Osteocyte (in vitro differentiated cells): ENCODE data around the gene COPS3. TPM values are rescaled to one million over a fixed set of nuclear protein-coding genes. Genes with fewer than 3 reads are reported as not detected.

ENCODE experiments used
- DNase-seq: peaks from one replicate; pipeline ENCODE4 v3.0.0; 2021; ENCODE audit warnings: mixed read lengths; ENCODE audit not compliant: unreplicated experiment; ENCODE audit errors: extremely low spot score
- H3K27ac Mint-ChIP-seq: one replicate; pipeline ENCODE4 v1.8.0; 2021; ENCODE audit warnings: mild to moderate bottlenecking, mixed read lengths; ENCODE audit not compliant: unreplicated experiment
- H3K27me3 Mint-ChIP-seq: one replicate; pipeline ENCODE4 v1.8.0; 2021; ENCODE audit warnings: mixed read lengths; ENCODE audit not compliant: unreplicated experiment
- H3K36me3 Mint-ChIP-seq: one replicate; pipeline ENCODE4 v1.8.0; 2021; ENCODE audit warnings: mixed read lengths; ENCODE audit not compliant: unreplicated experiment
- H3K4me1 Mint-ChIP-seq: one replicate; pipeline ENCODE4 v1.8.0; 2021; ENCODE audit warnings: mixed read lengths; ENCODE audit not compliant: unreplicated experiment
- H3K4me3 Mint-ChIP-seq: one replicate; pipeline ENCODE4 v1.8.0; 2021; ENCODE audit warnings: mild to moderate bottlenecking, moderate library complexity, mixed read lengths; ENCODE audit not compliant: unreplicated experiment
- H3K9me3 Mint-ChIP-seq: one replicate; pipeline ENCODE4 v1.8.0; 2021; ENCODE audit warnings: mixed read lengths; ENCODE audit not compliant: unreplicated experiment
- total RNA-seq: library from RNA; stranded (reverse); gene quantifications from 2 replicates; pipeline ENCODE4 v1.2.1, GENCODE V29; 2021
- TF ChIP-seq, protein P1 (sequence below): fragments of 200-600 bp; sonication (generic); IDR thresholded peaks from 2 replicates; pipeline ENCODE4 v1.5.0; 2021; ENCODE audit warnings: antibody characterized with exemption, mild to moderate bottlenecking, moderate library complexity

COPS3 gene
- total RNA-seq, 1 donor from 2014 or later = 55.9 TPM

DNA sequence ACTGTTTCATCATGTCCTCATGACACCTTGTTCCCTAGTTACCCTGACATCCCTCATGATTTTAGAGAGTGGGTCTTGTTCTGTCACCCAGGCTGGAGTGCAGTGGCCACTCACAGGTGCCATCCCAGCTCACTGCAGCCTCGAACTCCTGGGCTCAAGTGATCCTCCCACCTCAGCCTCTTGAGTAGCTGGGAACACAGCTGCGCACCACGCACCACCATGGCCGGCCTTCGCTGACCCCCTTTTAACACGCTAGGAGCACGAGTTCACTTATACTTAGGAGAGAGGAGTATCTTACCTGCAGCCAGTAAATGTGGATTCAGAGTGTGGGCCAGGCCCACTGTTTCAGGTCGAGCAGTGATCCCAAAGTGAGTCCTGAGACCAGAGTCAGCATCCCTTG lies 43.6 kb upstream of the COPS3 start:
- TF ChIP-seq, protein P1, sequence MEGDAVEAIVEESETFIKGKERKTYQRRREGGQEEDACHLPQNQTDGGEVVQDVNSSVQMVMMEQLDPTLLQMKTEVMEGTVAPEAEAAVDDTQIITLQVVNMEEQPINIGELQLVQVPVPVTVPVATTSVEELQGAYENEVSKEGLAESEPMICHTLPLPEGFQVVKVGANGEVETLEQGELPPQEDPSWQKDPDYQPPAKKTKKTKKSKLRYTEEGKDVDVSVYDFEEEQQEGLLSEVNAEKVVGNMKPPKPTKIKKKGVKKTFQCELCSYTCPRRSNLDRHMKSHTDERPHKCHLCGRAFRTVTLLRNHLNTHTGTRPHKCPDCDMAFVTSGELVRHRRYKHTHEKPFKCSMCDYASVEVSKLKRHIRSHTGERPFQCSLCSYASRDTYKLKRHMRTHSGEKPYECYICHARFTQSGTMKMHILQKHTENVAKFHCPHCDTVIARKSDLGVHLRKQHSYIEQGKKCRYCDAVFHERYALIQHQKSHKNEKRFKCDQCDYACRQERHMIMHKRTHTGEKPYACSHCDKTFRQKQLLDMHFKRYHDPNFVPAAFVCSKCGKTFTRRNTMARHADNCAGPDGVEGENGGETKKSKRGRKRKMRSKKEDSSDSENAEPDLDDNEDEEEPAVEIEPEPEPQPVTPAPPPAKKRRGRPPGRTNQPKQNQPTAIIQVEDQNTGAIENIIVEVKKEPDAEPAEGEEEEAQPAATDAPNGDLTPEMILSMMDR = no peak
- no peak for DNase-seq
- Mint-ChIP-seq H3K4me3 (no peak overlapping the region), H3K36me3 (no peaks in the 10 kb centered on the region), H3K4me1 (no peaks in the 10 kb centered on the region), H3K27me3 (no peaks in the 10 kb centered on the region), H3K27ac (no peak overlapping the region), H3K9me3 (no peaks in the 10 kb centered on the region)

DNA sequence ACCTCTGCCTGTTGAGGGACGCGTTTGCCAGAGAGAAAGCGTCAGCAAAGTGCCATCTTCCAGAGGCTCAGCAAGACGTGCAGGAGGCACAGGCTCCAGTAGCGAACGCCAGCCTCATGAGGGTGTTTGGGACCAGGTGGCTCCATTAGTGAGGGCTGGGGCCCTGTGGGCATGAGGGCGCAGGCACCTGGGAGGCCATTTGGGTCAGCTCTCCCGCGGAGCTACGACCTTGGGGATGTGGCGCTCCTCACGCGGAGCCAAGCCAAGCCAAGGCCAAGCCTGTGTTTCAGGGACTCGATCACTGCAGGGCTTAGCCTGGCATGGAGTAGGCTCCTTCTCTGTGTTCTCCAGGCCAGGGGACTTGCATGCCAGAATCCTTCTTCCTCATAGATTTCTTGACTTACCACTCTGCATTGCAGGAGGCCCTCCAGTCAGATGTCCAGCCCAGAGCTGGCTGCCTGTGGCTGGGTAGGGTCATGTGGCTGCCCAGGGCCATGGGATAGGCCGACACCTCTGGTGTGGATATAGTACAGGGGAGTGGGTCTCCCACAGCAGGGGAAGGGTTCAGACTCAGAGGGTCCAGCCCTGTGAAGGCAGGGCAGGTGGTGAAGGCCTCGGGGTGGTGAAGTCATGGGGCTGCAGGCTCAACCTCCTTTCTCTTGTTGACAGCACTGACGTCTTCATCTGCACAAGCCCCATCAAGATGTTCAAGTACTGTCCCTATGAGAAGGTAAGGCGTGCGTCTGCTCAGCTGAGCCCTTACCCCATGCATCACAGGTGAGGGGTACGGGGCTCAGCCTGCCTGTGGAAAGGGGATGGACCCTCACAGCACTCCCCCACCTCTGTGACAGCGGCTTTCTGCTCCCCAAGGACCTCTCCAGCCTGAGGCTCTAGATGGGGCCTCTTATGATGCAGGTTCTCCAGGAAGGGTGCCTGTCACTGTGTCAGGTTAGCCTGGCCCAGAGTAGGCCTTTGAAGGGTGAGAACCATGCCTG lies 41.8 kb upstream of the COPS3 start:
- TF ChIP-seq, protein P1 = no peak
- no peak for DNase-seq

DNA sequence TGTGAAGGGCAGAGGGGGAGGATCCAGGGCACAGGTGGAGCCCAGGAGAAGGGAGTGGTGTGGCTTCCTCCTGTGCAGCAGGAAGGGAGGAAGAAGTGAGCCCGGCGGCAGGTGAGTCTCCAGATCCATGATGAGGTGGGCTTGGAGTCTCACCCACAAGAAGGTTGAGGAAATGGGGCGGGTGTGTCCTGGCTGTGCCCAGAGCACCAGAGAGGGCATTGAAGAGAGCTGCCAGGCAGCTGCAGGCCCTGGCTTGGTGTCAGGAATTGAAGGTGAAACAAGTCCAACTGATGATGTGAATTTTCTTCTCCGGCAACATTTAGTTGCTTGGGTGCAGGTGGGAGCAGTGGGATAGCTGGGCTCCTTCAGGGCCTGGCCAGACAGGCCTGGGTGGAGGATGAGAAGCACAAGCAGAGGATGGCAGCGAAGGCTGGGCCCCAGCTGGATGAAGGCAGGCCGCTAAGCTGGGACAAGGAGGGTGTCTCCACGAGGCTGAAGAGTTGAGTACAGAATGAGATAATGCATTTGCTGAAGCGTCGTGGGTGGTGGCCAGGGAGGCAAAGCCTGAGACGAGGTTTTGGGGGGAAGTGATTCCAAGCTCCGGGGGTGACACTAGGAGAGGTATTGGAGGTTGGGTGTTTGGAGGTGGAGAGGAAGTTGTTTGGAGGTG lies 40.4 kb upstream of the COPS3 start:
- TF ChIP-seq, protein P1 = no peak
- Mint-ChIP-seq H3K36me3 (no peaks in the 10 kb centered on the region), H3K4me3 (no peak overlapping the region), H3K27me3 (no peaks in the 10 kb centered on the region), H3K27ac (no peak overlapping the region), H3K4me1 (no peaks in the 10 kb centered on the region), H3K9me3 (no peaks in the 10 kb centered on the region)
- no peak for DNase-seq

More for the DNA sequence above, 41.8 kb upstream of the COPS3 start:
- Mint-ChIP-seq H3K4me3 (no peak overlapping the region), H3K27ac (no peak overlapping the region), H3K36me3 (no peaks in the 10 kb centered on the region), H3K27me3 (no peaks in the 10 kb centered on the region), H3K9me3 (no peaks in the 10 kb centered on the region), H3K4me1 (no peaks in the 10 kb centered on the region)

DNA sequence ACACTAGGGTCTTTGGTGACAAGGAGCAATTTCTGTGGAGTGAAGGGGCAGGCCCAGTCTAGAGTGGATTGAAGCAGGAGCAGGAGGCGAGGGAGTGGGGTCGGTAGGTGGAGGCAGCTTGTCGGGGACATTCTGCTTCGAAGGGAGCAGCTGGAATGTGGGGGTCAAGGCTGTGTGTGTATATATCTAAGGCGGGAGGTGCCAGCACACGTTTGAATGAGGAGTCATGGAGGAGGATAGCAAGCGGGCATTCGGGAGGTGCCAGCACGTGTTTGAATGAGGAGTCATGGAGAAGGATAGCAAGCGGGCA lies 39.8 kb upstream of the COPS3 start:
- Mint-ChIP-seq H3K4me3 (no peak overlapping the region), H3K27ac (no peak overlapping the region), H3K9me3 (no peaks in the 10 kb centered on the region), H3K4me1 (no peaks in the 10 kb centered on the region), H3K27me3 (no peaks in the 10 kb centered on the region), H3K36me3 (no peaks in the 10 kb centered on the region)
- no peak for DNase-seq
- TF ChIP-seq, protein P1 = no peak
